Upper lobe of left lung (tissue), 6 donors: ENCODE results near the gene PRKACA. TPM values are rescaled to one million over a fixed set of nuclear protein-coding genes. Genes with fewer than 3 reads are reported as not detected.

ENCODE experiments used
- ATAC-seq, 2 donors: fragments of 200-7000 bp; cut with Tn5 transposase; one replicate each; pipeline ENCODE4 v1.9.1; 2022; ENCODE audit warnings: mild to moderate bottlenecking in 2 of 2, moderate library complexity in 2 of 2; ENCODE audit not compliant: low FRiP score in 2 of 2
- DNase-seq, 2 donors: peaks; one replicate each; pipeline ENCODE4 v3.0.0-alpha.2; 2019 to 2020
- H3K27ac ChIP-seq, 4 donors: fragments of 200-600 bp; sonication (generic); one replicate each; pipeline ENCODE4 v1.5.1; 2016 to 2019
- H3K27me3 ChIP-seq, 4 donors: fragments of 200-600 bp; sonication (generic); one replicate each; pipeline ENCODE4 v1.5.1; 2017 to 2019
- H3K36me3 ChIP-seq, 4 donors: fragments of 200-600 bp; sonication (generic); one replicate each; pipeline ENCODE4 v1.5.1; 2016 to 2019
- H3K4me1 ChIP-seq, 4 donors: fragments of 200-600 bp; sonication (generic); one replicate each; pipeline ENCODE4 v1.5.1; 2018 to 2019
- H3K4me3 ChIP-seq, 4 donors: fragments of 200-600 bp; sonication (generic); one replicate each; pipeline ENCODE4 v1.5.1; 2017 to 2019; ENCODE audit warnings: mild to moderate bottlenecking in 2 of 4, moderate library complexity in 1 of 4
- H3K9me3 ChIP-seq, 4 donors: fragments of 200-600 bp; sonication (generic); one replicate each; pipeline ENCODE4 v1.5.1; 2018 to 2019
- EP300 ChIP-seq, 4 donors: sonication (generic); formaldehyde crosslinking; IDR thresholded peaks; one replicate each; pipeline ENCODE4 v1.5.1; 2017; ENCODE audit warnings: antibody characterized with exemption in 4 of 4, control low read depth in 2 of 4
- POLR2A ChIP-seq, 4 donors: fragments of 450-650 bp; IDR thresholded peaks; one replicate each; pipeline ENCODE4 v1.5.1; 2016 to 2017; ENCODE audit warnings: antibody characterized with exemption in 4 of 4, mild to moderate bottlenecking in 2 of 4
- POLR2AphosphoS5 ChIP-seq, 2 donors: sonication (generic); formaldehyde crosslinking; IDR thresholded peaks; one replicate each; pipeline ENCODE4 v1.5.1; 2017; ENCODE audit warnings: antibody characterized with exemption in 2 of 2
- WGBS, 2 donors: methylation state at CpG; one replicate each; pipeline ENCODE4 v1.1.5; 2017 to 2018; 5-methylcytosine and 5-hydroxymethylcytosine counted together
- total RNA-seq, 6 donors: library from RNA; depleted of rRNA in 4 of 6; stranded (reverse); fragments of >200 nt in 4 of 6; gene quantifications; one replicate each; pipeline versions ENCODE4 v1.1.0 to v1.2.1, GENCODE V29; 2016 to 2021
- TF ChIP-seq, protein P1 (sequence below), 6 experiments: fragments of 450-650 bp in 4 of 6; fragments of 200-600 bp in 2 of 6; sonication (generic) in 2 of 6; IDR thresholded peaks; one replicate each; pipeline ENCODE4 v1.5.1; 2016 to 2019; ENCODE audit warnings: antibody characterized with exemption in 6 of 6
- donor health status: DM: no; HTN: no; CAD: no; lungs with moderate emphysema.
- donor health status: DM: no; HTN: yes; CAD: no; lungs with severe emphysema.

PRKACA gene
- total RNA-seq, 6 donors from 2014 or later = 24.1 to 107 (median 51.7) TPM

DNA sequence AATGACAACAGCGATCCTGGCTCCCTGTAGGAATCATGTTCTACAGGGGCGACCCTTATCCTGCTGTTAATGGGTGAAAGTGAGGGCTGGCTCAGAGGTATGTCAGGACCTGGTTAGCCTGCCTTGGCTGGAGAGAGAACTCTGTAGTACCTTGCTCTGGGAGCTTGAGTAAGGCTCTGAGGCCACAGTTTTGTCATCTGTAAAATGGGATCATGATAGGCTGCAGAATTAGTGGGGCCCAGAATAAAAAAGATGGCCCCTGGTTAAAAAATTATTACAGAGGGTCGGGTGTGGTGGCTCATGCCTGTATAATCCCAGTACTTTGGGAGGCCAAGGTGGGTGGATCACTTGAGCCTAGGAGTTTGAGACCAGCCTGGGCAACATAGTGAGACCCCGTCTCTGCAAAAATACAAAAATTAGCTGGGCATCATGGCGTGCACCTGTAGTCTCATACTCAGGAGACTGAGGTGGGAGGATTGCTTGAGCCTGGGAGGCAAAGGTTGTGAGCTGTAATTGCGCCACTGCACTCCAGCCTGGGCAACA lies 16.5 kb downstream of the PRKACA start:
- H3K4me1 ChIP-seq = no peaks in the 10 kb centered on the region
- no peaks in the 10 kb centered on the region for H3K9me3 ChIP-seq
- peaks cover 3 to 90% (median 63%) of the 10 kb centered on the region in 4 donors for H3K36me3 ChIP-seq
- H3K4me3 ChIP-seq = no peak overlapping the region
- H3K27me3 ChIP-seq = no peaks in the 10 kb centered on the region
- ATAC-seq (no peak), DNase-seq (no peak)
- WGBS, 2 donors = 92 to 93% methylated on average over 6 of the region's 6 CpGs
- no peak for TF ChIP-seq POLR2AphosphoS5 (IDR thresholded peaks at IDR 0.05)
- TF ChIP-seq EP300 (IDR thresholded peaks at IDR 0.05) = no peak
- TF ChIP-seq, protein P1, sequence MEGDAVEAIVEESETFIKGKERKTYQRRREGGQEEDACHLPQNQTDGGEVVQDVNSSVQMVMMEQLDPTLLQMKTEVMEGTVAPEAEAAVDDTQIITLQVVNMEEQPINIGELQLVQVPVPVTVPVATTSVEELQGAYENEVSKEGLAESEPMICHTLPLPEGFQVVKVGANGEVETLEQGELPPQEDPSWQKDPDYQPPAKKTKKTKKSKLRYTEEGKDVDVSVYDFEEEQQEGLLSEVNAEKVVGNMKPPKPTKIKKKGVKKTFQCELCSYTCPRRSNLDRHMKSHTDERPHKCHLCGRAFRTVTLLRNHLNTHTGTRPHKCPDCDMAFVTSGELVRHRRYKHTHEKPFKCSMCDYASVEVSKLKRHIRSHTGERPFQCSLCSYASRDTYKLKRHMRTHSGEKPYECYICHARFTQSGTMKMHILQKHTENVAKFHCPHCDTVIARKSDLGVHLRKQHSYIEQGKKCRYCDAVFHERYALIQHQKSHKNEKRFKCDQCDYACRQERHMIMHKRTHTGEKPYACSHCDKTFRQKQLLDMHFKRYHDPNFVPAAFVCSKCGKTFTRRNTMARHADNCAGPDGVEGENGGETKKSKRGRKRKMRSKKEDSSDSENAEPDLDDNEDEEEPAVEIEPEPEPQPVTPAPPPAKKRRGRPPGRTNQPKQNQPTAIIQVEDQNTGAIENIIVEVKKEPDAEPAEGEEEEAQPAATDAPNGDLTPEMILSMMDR (IDR thresholded peaks at IDR 0.05) = no peak
- no peak for TF ChIP-seq POLR2A (IDR thresholded peaks at IDR 0.05)
- no peak overlapping the region for H3K27ac ChIP-seq

- TF ChIP-seq POLR2A (IDR thresholded peaks at IDR 0.05) (no peak), POLR2AphosphoS5 (IDR thresholded peaks at IDR 0.05) (no peak), EP300 (IDR thresholded peaks at IDR 0.05) (no peak)
- TF ChIP-seq, protein P1 (IDR thresholded peaks at IDR 0.05) = no peak
- H3K9me3 ChIP-seq = peaks cover 0 to 8% (median 2%) of the 10 kb centered on the region in 4 donors
- peaks cover 0 to 60% (median 44%) of the 10 kb centered on the region in 4 donors for H3K36me3 ChIP-seq
- DNase-seq = peak in 1 of 2 donors; percentile 73
- H3K27ac ChIP-seq = no peak overlapping the region
- H3K4me3 ChIP-seq = no peak overlapping the region
- ATAC-seq = no peak
- no peaks in the 10 kb centered on the region for H3K27me3 ChIP-seq
- H3K4me1 ChIP-seq = no peaks in the 10 kb centered on the region
- WGBS, 2 donors = 85 to 87% methylated on average over 20 to 21 of the region's 21 CpGs
These were observed 19.9 kb downstream of the PRKACA start for GRCh38 chr19:14097532-14098151.

- Histone ChIP-seq H3K9me3 (peaks cover 0 to 8% (median 2%) of the 10 kb centered on the region in 4 donors), H3K36me3 (peaks cover 0 to 48% (median 34%) of the 10 kb centered on the region in 4 donors), H3K4me1 (peaks cover 0 to 9% (median 7%) of the 10 kb centered on the region in 4 donors), H3K27me3 (no peaks in the 10 kb centered on the region), H3K27ac (no peak overlapping the region), H3K4me3 (no peak overlapping the region)
- DNase-seq = no peak
- ATAC-seq = no peak
- WGBS, 2 donors = 91 to 93% methylated on average over 5 to 11 of the region's 11 CpGs
- TF ChIP-seq POLR2AphosphoS5 (IDR thresholded peaks at IDR 0.05) (no peak), POLR2A (IDR thresholded peaks at IDR 0.05) (no peak), EP300 (IDR thresholded peaks at IDR 0.05) (no peak)
- TF ChIP-seq, protein P1 (IDR thresholded peaks at IDR 0.05) = no peak
These were observed 21.1 kb downstream of the PRKACA start for GRCh38 chr19:14096272-14096992.

- H3K9me3 ChIP-seq = peaks cover 0 to 8% (median 2%) of the 10 kb centered on the region in 4 donors
- H3K36me3 ChIP-seq = peaks cover 0 to 32% (median 21%) of the 10 kb centered on the region in 4 donors
- no peaks in the 10 kb centered on the region for H3K27me3 ChIP-seq
- DNase-seq (no peak), ATAC-seq (no peak)
- H3K4me1 ChIP-seq = peaks cover 0 to 13% (median 8%) of the 10 kb centered on the region in 4 donors
- no peak overlapping the region for H3K27ac ChIP-seq
- H3K4me3 ChIP-seq = no peak overlapping the region
- WGBS, 2 donors = 88 to 94% methylated on average over 7 of the region's 7 CpGs
- no peak for TF ChIP-seq POLR2AphosphoS5 (IDR thresholded peaks at IDR 0.05)
- no peak for TF ChIP-seq EP300 (IDR thresholded peaks at IDR 0.05)
- TF ChIP-seq, protein P1 (IDR thresholded peaks at IDR 0.05) = no peak
- no peak for TF ChIP-seq POLR2A (IDR thresholded peaks at IDR 0.05)
These were observed 22.7 kb downstream of the PRKACA start for GRCh38 chr19:14094854-14095253.
